GM18505 (cell line): Measurements from ENCODE around the gene IL1B.

ENCODE experiments used
- ATAC-seq: cut with Tn5 transposase; IDR thresholded peaks from one replicate; pipeline ENCODE4 v1.9.1; 2021; ENCODE audit not compliant: unreplicated experiment
- POLR2A ChIP-seq: IDR thresholded peaks from 4 replicates; pipeline ENCODE4 v1.6.1; 2011; ENCODE audit warnings: borderline replicate concordance; ENCODE audit not compliant: insufficient read depth, insufficient read length; ENCODE audit errors: extremely low read depth

The IL1B gene

DNA sequence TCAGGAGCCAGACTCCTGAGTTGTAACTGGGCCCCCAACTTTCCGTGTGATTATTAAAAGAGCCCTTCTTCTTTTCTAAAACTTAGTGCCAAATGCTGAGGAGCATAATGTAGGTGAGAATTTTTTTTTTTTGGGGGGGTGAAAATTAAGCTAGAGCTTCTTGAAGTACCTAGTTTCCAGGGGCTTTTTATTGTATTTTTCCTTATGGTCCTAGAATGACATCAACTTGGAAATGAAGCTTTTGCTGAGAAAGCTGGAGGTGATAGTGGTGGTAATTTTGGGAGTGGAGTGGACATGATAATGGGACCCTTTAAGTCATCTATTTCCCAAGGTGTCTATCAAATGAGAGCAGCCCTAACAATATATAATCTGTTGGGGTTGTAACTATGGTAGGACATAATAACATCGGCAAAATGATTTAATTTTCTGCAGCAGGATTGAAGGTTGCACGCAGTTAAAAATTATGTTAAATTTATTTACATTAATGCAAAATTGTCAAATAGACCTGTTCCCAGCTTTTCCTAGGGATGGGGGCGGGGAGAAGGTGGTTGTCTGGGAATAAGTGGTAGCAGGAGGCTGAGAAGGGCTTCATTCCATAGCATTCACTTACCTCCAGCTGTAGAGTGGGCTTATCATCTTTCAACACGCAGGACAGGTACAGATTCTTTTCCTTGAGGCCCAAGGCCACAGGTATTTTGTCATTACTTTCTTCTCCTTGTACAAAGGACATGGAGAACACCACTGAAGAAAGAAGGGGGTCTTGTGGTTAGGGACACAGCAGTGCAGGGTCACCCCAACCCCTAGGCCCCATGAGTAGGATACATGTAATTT lies 5.7 kb downstream of the IL1B start:
- TF ChIP-seq POLR2A, result no peak
- ATAC-seq, result no peak

DNA sequence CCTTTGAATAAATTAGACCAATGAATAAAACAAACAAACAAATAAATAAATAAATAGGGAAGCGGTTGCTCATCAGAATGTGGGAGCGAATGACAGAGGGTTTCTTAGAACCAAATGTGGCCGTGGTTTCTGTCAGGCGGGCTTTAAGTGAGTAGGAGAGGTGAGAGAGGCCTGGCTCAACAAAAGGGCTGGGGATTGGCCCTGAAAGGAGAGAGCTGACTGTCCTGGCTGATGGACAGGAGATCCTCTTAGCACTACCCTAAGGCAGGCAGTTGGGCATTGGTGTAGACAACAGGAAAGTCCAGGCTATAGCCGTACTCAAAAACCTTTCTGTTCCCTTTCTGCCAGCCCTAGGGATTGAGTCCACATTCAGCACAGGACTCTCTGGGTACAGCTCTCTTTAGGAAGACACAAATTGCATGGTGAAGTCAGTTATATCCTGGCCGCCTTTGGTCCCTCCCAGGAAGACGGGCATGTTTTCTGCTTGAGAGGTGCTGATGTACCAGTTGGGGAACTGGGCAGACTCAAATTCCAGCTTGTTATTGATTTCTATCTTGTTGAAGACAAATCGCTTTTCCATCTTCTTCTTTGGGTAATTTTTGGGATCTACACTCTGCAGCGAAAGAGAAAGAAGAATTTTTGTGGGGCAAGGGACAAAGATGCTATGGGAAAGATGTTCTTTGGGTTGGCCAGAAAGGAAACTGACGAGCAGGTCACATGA lies 6.5 kb downstream of the IL1B start:
- ATAC-seq, result no peak
- TF ChIP-seq POLR2A, result no peak

- no peak for TF ChIP-seq POLR2A
- ATAC-seq, result no peak
Measured at GRCh38 chr2:112829101-112829960, 7.2 kb downstream of the IL1B start.

DNA sequence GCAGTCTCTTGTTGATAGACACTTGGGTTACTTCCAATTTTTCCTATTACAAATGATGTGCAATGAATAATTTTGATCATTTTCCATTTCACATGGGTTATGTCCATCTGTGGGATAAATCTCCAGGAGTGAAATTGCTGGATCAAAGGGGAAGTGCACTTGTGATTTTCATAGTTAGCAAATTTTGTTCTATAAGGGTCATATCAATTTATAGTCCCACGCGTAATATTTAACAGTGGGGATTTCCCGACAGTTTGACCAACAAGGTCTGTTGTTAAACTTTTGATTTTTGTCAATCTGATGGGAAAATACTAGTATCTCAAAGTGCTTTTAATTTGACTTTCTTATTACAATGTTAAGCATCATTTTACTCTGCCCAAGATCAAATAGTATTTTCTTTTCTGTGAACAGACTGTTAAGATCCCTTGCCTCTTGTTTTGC lies 8.3 kb downstream of the IL1B start:
- ATAC-seq, result no peak
- no peak for TF ChIP-seq POLR2A

DNA sequence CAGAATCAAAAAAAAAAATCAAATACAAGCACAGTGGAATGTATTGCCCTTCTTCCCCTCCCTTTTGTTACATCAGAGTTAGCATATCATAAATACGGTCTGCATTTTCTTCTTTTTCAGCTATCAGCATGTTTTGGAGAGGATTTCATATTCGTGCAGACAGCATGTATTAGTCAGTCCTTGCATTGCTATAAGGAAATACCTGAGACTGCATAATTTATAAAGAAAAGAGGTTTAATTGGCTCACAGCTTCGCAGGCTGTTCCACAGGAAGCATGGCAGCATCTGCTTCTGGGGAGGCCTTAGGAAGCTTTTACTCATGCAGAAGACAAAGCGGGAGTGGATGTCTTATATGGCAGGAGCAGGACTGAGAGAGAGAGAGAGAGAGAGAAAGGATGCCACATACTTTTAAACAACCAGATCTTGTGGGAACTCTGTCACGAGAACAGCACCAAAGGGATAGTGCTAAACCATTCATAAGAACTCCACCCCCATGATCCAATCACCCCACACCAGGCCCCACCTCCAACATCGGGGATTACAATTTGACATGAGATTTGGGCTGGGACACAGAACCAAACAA lies 8.9 kb downstream of the IL1B start:
- no peak for TF ChIP-seq POLR2A
- ATAC-seq, result no peak

DNA sequence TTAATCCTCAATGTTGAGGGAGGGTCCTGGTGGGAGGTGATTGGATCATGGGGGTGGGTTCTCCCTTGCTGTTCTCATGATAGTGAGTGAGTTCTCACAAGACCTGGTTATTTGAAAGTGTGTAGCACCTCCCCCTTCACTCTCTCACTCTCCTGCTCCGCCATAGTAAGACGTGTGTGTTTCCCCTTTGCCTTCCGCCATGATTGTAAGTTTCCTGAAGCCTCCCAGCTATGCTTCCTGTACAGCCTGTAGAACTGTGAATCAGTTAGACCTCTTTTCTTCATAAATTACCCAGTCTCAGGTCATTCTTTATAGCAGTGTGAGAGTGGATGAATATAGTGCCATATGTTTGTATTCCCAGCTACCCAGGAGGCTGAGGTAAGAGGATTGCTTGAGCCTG lies 9.6 kb downstream of the IL1B start:
- TF ChIP-seq POLR2A, result no peak
- no peak for ATAC-seq

GRCh38 chr2:112825706-112826105 lies 10.9 kb downstream of the IL1B start:
- no peak for ATAC-seq
- no peak for TF ChIP-seq POLR2A

- no peak for TF ChIP-seq POLR2A
- ATAC-seq, result no peak
Measured at GRCh38 chr2:112824694-112825085, 11.9 kb downstream of the IL1B start.

- TF ChIP-seq POLR2A, result no peak
- no peak for ATAC-seq
Measured at GRCh38 chr2:112821682-112822081, 14.9 kb downstream of the IL1B start.

GRCh38 chr2:112821142-112821541 lies 15.4 kb downstream of the IL1B start:
- TF ChIP-seq POLR2A, result no peak
- peak; percentile 60 for ATAC-seq

DNA sequence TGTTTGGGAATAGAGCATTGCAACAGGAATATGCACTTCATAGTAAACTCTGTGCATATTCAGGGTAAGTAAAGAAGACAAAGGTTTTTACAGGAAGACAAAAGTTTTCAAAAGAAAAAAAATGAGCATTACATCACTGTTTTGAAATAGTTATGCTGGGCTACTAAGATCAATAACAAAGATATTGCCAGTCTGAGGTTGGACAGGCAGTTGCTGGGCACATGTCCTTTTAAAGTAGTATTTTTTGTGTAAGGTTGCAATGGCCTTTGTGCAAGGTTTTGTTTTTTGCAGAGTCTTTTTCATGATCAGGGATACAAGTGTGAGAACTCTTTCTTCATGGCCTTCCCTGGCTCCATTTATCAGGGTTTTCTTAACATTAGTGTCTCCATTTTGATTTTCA lies 16.2 kb downstream of the IL1B start:
- ATAC-seq, result no peak
- no peak for TF ChIP-seq POLR2A

- TF ChIP-seq POLR2A, result no peak
- no peak for ATAC-seq
Measured at GRCh38 chr2:112819081-112819480, 17.5 kb downstream of the IL1B start.
